T follicular helper cell (primary cell): ENCODE measurements around the gene UBE2V1.
"Not testable (repeated sequence)": the region's sequence is repeated elsewhere in the genome, so short reads cannot be mapped to it uniquely, and the experiment has no call there.

Experiments used
- DNase-seq: peaks from one replicate; pipeline ENCODE4 v3.0.0-alpha.2; 2020; ENCODE audit warnings: low read depth

UBE2V1 gene

DNA sequence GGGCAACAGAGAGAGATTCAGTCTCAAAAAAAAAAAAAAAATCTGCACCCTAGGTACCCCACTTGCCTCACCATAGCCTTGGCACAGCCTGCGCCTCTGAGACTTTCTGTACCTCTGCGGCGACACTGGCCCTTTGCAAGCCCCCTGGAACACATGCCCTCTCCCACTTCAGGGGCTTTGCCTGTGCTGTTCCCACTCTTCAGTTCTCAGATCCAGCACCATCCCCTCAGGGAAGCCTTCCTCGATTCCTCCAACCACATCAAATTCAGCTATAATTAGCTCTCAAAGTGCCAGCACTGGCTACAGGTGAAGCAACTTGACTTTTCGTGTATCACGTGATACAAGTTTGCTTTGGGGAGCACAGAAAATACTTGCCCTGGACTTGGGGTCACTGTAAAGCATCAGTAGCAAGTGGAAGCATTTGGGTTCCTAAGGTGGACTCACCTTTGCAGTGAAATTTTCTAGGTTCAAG lies 2.1 kb upstream of the UBE2V1 start:
- DNase-seq, result no peak

GRCh38 chr20:50113420-50114224 lies 672 bp upstream of the UBE2V1 start:
- DNase-seq, result no peak

DNA sequence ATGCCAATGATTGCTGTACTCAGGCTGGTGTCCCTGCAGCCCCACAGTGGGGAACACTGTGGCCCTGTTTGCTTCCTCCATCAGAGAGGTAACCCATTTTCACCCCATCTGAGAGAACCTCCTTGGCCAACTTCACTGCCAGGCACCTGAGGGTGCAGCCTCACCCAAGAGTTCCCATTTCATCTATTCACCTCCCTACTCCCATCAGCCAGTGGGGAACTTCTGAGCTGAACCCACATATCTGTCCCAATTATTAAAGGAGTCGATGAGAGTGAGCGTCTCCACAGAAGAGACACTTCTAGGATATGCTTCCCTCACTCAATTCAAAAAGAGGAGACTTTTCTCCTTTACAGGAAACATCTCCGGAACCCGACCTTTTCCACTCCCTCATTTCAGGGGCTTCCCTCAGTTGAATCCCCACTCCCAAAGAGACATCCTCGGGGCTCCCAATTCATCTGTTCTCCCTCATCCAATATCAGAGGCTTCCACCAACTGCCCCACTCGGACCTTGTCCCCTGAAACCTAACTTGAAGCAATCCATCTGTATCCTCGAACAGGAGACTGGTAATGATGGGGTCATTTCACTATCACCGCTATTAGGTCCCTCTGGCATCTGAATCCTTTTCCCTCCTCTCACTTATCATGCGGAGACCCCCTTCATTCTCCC lies 988 bp downstream of the UBE2V1 start:
- DNase-seq, result no peak

DNA sequence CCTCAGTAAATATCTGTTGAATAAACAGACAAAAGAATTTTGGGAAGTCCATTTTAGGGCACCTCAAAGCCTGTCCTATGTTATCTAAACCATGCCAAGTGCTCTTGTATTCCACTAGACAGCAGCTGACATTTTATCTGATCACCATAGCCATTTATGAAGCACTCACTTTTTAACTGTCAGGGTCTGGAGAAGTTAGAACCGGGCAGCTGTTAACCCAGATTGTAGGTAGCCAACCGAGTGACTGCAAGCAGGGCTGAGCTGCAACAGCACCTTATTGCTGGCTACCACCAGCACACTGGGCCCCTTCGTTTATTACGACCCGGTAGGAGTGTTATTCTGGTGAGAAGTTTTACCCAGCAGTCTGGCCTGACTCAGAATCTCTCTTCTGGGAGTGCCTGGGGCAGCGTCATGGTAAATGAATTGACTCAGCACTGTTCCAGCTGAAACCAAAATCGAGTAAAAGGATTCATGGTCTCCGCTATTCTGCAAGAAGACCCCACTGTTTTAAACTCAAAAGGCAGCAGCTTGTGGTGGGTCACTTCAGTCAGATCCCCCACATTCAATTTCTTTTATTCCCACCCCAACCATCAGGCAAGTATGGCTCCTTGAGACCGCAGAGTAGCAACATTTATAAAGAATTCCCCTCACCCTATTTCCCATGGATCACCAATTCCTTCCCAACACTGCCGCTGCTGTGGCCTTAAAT lies 1.7 kb downstream of the UBE2V1 start:
- DNase-seq, result no peak

DNA sequence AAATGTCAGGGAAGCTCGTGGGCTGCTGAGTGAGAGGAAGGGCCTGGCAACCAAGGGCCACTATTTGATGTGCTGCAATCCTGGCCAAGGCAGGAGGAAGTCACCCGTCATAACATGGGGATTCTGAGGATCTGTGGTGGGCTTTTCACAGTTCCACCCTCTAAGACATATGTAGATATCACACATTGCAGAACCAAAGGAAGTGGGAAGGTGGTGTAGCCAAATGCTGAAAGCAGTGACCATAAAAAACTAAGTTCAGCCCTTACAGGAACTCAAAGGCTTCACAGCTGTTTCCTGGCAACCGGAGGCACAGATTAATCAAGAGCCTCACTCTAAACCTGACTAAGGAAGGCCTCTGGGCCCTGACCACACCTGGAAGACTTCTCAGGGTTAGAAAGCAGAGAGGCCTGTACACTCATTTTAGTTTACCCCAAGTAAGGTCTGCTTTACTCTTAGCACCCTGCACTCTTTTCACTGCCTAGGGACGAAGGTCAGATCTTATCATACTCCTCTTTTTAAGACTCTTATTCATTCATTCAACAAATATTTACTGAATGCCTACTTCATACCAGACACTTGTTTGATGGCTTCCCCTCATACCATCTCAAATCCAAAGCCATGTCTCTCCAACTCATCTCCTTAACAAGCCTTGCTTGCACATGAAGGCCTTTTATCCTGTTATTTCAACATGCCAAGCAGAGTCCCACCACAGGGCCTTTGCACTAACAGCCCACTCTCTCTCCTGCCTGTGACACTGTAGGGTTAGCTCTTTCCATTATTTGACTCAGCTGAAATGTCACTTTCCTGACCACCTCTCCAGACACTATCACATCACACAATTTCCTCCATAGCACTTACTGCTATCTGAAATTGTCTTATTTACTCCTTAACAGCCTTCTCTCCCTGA lies 2.6 kb downstream of the UBE2V1 start:
- no peak for DNase-seq

- no peak for DNase-seq
Observed at GRCh38 chr20:50108556-50109235, 4.3 kb downstream of the UBE2V1 start.

DNA sequence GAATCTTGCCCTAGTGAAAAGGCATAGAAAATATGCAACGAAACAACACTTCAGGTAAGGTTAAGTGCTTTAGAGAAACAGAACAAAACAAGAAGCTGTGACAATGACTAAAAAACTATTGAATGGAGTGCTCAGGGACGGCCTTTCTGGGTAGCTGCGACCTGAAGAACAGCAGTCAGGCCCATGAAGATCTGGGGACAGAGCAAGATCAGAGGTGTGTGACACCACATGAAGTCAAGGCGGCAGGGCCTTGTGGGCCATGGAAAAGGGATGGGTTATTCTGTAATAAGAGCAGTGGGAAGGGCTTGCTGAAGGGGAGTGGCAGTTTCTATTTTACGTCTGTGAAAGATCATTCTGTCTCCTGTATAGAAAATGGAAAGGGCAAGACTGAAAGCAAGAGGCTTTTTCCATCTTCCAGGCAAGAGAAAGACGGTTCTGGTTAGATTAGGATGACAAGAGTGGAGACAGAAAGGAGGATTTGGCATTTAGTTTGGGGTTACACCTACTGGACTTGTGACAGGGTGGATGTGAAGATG lies 5.1 kb downstream of the UBE2V1 start:
- DNase-seq, result no peak

DNA sequence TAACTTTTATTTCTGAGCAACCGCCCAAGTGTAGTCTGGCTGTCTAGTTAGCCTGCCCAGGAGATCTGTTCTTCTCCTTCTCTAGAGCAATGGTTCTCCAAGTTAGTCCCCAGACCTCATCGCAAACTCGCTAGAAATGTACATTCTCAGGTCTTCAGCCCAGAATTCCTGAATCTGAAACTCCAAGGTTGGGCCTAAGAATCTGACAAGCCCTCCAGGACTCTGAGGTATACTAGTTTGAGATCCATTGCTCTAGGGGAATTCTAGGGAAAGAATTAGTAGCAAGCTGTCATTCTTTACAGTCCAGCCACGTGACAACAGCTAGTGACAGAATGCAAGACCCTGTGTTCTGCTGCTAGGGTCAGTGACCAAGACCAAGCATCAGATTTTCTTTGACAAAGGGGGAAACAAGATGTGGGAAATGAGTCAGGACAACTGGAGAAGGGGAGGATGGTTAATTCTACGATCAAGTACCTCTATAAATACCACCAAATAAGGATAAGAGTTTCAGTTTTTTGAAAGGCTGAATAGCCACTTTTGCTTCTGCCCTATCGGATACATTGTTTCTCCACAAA lies 5.8 kb downstream of the UBE2V1 start:
- DNase-seq, result no peak

GRCh38 chr20:50106669-50107068 lies 6.3 kb downstream of the UBE2V1 start:
- DNase-seq, result not testable (repeated sequence)

DNA sequence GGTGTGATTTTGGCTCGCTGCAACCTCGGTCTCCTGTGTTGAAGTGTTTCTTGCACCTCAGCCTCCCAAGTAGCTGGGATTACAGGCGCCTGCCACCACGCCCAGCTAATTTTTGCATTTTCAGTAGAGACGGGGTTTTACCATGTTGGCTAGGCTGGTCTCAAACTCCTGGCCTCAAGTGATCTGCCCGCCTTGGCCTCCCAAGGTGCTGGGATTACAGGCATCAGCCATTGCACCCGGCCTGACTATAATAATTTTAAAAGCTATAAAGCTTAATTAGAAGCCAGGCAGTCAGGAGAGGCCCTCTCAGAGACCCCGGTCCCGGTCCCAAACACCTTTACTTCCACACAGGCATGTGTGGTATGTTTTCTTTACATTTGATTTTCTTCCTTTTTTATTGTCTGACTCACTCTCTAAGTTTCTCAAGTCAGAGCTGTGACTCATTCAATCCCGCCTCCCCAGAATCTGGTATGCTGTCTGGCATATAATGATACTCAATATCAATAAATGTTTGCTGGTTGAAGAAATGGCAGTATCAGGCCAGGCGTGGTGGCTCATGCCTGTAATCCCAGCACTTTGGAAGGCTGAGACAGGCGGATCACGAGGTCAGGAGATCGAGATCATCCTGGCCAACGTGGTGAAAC lies 9.4 kb downstream of the UBE2V1 start:
- not testable (repeated sequence) for DNase-seq

GRCh38 chr20:50102551-50102950 lies 10.4 kb downstream of the UBE2V1 start:
- DNase-seq, result not testable (repeated sequence)

- DNase-seq, result no peak
Observed at GRCh38 chr20:50101887-50102286, 11.1 kb downstream of the UBE2V1 start.

DNA sequence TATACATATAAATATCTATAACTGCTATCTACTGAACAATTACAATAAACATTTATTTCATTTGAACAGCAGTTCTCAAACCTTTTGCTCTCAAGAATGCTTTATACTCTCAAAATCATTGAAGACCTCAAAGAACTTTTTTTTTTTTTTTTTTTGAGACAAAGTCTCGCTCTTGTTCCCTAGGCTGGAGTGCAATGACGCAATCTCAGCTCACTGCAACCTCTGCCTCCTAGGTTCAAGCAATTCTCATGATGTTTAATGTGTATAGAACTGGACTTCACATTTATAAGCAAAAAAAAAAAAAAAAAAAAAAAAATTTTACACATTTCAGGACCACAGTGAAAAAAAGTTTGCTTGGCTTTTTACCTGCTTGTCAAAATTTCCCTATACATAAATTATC lies 11.7 kb downstream of the UBE2V1 start:
- DNase-seq, result no peak

GRCh38 chr20:50100552-50100951 lies 12.4 kb downstream of the UBE2V1 start:
- DNase-seq, result no peak

DNA sequence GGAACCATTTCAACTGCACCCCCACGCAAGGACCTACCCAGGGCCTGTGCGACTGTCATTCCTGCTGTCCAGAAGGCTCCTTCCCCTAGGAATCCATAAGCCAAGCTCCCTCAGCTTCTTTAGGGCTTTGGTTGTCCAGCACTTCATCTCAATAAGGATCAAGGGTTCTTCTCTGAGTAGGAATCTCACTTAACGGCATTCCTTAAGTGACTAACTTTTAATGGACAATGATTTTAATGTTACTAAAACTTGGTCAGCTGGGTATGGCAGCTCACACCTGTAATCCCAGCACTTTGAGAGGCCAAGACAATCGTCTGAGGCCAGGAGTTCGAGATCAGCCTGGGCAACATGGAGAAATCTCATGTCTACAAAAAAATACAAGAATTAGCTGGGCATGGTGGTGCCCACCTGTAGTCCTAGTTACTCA lies 13.4 kb downstream of the UBE2V1 start:
- DNase-seq, result no peak

- DNase-seq, result no peak
Observed at GRCh38 chr20:50099113-50099512, 13.8 kb downstream of the UBE2V1 start.

GRCh38 chr20:50098259-50098658 lies 14.7 kb downstream of the UBE2V1 start:
- no peak for DNase-seq

DNA sequence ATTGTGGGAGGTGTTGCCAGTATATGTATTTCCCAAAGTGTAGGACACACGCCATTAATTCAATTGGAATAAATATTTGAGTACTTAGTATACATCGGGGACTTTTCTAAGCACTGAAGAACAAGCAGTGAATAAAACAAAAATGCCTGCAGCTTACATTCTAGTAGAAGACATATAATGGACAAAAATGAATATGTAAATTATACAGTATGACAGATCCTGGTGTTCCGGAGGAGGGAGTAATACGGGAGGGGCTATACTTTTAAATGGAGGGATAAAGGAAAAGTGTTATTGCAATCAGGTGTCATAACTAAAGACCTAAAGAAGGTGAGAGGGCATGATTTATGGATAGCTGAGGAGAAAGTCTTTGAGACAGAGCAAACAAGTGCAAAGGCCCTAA lies 15.1 kb downstream of the UBE2V1 start:
- DNase-seq, result no peak

- no peak for DNase-seq
Observed at GRCh38 chr20:50096237-50096636, 16.7 kb downstream of the UBE2V1 start.
